T-helper 22 cell (primary cell): ENCODE results near the gene CBX7.
A peak's percentile ranks its signal among the peaks of the same experiment; 100 is the strongest.

ENCODE experiments used
- DNase-seq: peaks from one replicate; pipeline ENCODE4 v3.0.0-alpha.2; 2020; ENCODE audit warnings: low read depth

CBX7 gene

DNA sequence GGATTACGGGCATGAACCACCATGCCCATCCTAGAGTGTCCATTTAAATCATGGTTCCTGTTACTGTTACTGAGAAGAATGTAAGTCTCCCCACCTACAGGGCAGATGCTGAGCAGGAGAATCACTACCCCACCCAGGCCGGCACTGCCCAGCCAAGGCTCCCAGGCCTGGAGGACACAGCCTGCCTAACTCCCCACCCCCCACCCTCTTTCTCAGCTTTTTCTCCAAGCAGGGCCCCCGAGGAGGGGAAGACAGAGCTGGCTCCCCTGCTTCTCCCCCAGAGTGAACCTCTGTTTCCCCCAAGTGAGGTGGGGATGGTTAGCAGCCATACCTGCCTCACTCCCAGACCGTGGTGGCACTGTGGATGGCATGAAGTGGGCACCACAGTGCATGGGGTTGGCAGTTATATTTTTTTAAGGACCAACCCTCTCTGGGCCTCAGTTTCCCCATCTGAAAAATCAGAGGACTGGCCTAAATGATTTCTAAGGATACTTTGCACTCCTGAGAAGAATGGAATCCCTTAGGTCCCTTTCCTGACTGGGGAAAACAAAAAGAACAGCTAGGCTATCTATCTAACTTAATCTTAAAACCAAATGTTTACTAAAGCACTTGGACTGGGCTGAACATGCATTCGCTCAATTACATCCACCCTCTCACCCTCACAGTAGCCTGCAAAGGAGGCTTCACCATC is 5.0 kb downstream of the CBX7 start:
- no peak for DNase-seq

GRCh38 chr22:39146256-39147101 is 6.0 kb downstream of the CBX7 start:
- no peak for DNase-seq

GRCh38 chr22:39144101-39144767 is 8.2 kb downstream of the CBX7 start:
- DNase-seq: peak; percentile 48

- DNase-seq: no peak
These were observed 10.3 kb downstream of the CBX7 start for GRCh38 chr22:39142088-39142680.

DNA sequence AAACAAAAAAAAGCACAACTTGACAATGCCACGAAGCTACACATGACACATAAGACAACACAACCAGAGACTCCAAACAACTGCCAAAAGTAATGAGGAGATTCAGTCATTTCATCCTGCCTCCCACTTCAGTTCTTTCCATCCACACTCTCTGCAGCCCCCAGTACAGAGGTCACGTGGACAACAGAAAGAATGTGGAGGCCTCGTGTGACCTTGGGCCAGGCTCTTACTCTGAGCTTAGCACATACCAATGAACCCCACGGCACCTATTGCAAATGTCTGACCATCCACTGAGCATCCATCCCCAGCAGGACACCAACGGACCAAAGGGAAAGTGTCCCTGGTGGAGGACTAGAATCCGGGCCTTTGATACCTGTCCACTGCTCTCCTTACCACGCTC is 12.5 kb downstream of the CBX7 start:
- no peak for DNase-seq

DNA sequence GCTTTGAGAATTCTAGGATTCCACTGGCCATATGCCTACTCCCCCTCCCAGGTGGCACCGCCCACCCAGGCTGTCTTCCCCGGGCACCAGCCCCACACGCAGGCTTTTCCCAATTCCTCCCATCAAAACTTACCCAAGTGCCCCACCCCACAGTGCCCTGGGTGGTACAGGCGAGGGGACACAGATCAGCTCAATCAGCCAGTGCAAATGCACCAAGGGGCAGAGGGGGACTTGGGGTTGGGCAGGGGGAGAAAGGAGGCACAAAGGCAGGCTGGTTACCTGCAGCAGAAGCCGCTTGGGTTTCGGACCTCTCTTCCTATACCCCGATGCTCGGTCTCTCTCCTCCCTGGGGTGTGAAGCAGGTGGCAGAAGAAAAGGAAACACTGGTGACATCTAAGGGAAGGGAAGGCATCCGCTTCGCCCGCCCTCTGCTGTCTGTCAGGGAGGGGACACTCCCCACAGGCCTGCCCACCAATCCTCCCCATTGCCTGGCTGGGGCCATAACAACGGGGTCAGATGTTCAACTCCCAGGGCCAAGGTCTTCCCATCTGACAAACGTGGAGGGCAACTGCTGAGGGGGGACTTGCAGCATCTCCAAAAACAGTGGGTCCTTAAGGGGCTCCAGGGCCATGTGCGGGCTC is 14.0 kb downstream of the CBX7 start:
- DNase-seq: no peak

DNA sequence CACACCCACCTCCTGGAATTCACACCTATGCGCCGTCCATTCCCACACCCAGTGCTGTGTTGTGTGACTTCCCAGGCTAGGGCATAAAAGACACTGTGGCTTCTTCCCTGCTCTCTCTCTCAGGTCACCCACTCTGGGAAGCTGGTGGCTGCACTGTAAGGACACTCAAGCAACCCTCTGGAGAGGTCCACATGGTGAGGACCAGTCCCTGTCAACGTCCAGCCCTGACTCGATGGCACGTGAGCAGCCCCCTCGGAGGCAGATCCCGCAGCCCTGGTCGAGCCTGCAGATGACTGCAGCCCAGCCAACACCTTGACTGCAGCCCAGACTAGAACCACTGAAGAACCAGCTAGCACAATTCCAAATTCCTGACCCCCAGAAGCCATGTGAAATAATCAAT is 16.2 kb downstream of the CBX7 start:
- DNase-seq: no peak

- DNase-seq: no peak
These were observed 17.2 kb downstream of the CBX7 start for GRCh38 chr22:39135092-39135896.

DNA sequence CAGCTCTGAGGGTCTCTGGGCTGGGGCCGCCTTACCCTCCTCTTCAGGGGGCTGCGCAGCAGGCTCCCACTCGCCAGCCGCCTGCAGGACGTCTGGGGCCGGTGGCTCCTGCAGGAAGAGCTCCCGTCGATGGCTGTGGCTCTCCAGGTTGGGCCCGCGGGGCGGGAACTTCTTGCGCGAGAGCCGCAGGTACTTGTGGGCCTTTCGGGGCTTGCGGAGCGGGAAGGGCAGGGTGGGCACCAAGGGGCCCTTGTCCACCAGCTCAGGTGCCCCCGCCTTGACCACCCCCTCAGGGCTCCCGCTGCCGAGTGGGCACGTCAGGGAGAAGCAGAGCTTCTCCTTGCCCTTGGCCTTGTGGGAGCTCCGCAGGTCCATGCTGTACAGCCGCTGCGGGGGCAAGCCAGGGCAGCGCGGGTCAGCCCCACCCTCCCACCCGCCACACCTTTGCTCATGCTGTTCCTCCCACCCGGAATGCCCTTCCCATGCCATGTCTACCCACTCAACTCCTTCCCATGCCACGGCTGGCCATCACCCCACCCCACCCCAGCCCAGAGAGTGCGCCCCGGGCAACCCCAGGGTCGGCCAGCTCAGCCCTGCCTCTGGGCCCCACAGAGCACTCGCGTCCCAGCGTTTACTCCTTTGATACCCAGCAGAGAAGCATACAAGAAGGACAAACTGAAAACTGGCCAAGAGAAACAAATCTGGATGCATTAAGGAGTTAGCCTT is 18.0 kb downstream of the CBX7 start:
- no peak for DNase-seq

GRCh38 chr22:39133871-39134270 is 18.6 kb downstream of the CBX7 start:
- no peak for DNase-seq

GRCh38 chr22:39132871-39133524 is 19.5 kb downstream of the CBX7 start:
- DNase-seq: no peak

- DNase-seq: no peak
These were observed 20.2 kb downstream of the CBX7 start for GRCh38 chr22:39132281-39132680.

GRCh38 chr22:39130892-39131855 is 21.3 kb downstream of the CBX7 start:
- DNase-seq: no peak

DNA sequence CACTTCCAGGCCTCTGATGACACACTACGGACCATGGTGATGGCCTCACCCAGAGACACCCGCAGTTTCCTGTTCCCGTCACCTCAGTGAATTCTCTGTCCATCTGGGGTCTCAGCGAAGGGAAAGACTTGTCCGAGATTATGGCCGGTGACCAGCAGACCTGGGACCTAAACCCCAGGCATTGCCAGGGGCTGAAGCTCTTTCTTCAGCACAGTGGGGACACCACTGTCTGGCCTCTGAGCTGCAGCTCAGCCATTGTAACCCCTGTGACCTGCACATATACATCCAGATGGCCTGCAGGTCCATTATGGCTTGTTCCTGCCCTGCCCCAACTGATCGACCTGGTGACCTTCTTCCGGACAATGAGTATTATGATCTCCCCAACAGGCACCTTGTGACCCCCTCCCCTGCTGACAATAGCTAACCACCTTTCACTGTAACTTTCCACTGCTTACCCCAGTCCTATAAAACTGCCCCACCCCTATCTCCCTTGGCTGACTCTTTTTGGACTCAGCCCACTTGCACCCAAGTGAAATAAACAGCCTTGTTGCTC is 22.3 kb downstream of the CBX7 start:
- no peak for DNase-seq

DNA sequence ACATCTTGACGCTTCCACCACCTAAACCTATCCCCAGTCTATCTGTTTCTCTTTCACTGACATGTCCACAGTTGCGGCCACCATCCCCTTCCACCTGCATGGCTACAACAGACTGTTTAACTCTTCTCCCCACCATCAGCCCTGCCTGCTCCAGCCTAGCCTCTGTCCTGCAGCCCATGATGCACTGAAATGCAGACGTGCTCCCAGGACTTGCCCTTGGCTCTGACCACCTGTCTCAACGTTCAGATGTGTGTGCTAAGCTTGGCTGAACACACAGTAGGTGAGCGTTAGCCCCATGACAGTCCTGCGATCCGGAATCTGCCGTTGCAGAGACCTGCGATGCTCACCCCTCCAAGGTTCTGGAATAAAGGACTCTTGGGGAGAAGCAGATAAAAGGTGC is 22.7 kb downstream of the CBX7 start:
- DNase-seq: no peak

GRCh38 chr22:39129081-39129480 is 23.4 kb downstream of the CBX7 start:
- DNase-seq: no peak

GRCh38 chr22:39128508-39128907 is 24.0 kb downstream of the CBX7 start:
- no peak for DNase-seq

- DNase-seq: no peak
These were observed 26.9 kb downstream of the CBX7 start for GRCh38 chr22:39125622-39126021.
